Measurements from ENCODE around the gene CGB7.
"Not testable (repeated sequence)": the region's sequence is repeated elsewhere in the genome, so short reads cannot be mapped to it uniquely, and the experiment has no call there.

- not testable (repeated sequence) for TF ChIP-seq REST (IDR thresholded peaks at IDR 0.05; ENCODE audit: insufficient read depth in 1 of 2, low read depth in 2 of 2, low read length in 2 of 2); POLR2AphosphoS5 (IDR thresholded peaks at IDR 0.05; ENCODE audit: low read depth, low read length); TAF1 (IDR thresholded peaks at IDR 0.05; ENCODE audit: borderline replicate concordance, insufficient read depth, low read length); SIN3A (IDR thresholded peaks at IDR 0.05; ENCODE audit: borderline replicate concordance, insufficient read depth, low read length)
Measured at GRCh38 chr19:49049011-49049410, 8.5 kb downstream of the CGB7 start, which contains the start of gene CGB8.
